Activated CD8-positive, alpha-beta memory T cell treated with anti-CD3 and anti-CD28 coated beads, Interleukin-2, amount 50 U/mL, for 1 hour (primary cell): Measurements from ENCODE around the gene ARHGEF28.

Experiments
- DNase-seq: peaks from one replicate; pipeline ENCODE4 v3.0.0-alpha.2; 2020; ENCODE audit errors: extremely low read depth

ARHGEF28 gene

GRCh38 chr5:73692166-73692640, 66.2 kb downstream of the ARHGEF28 start:
- no peak for DNase-seq

DNA sequence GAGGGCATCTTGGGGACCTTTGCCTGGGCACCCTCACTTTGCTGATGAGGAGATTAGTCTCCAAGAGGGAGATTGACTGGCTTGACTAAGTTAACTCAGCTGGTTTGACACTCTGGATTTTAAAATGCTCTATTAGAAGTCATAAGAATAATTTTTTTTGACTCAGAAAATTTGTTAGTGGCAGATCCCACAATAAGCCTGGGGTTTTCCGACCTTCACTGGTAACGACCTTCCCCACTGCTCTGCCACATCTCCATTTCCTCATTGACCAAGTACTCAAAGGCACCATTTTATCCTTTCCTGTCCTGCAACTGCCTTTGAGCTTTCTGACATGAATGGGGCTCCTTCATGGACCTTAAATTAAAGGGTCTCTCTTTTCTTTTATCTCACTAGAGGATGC, 67.0 kb downstream of the ARHGEF28 start:
- DNase-seq = no peak

DNA sequence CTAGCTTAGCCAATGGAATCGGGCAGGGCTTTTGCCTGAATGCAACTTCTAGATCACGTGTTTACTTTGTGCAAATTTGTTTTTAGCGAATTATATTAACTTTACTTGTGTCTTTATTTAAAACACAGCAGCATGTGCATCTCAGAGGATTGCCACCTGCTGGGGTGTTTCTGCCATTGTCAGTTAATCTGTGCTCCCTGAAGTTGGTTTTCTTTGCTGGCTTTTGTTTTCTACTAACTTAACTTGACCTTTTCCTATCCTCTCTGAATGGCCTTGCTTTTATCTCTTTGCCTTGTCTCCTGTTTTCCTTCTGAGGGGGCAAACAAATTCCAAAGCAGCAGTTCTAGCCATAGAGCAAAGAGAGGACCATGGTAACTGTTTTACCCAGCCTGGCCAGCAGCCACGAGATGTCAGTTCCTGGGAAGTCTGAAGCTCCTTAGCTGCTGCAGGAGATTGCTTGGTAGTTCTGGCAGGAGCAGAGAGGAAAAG, 67.6 kb downstream of the ARHGEF28 start:
- DNase-seq = no peak

DNA sequence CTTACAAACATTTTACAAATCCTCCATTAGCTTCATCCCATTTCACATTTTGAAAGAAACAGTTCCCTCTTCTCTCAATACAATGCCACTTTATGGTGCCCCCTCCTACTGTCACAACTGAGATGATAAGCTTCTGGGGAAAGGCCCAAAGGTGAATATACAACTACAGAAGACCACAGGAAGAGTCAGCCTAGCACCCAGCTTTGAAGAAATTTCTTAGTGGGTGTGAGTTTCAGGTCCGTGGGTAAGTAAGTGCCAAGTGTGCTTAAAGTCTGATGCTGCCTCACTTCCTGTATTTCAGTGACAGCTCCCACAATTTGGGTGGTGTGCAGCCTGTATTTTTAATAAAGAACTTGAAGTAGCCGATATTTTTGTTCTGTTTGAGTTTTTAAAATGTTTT, 68.1 kb downstream of the ARHGEF28 start:
- no peak for DNase-seq

DNA sequence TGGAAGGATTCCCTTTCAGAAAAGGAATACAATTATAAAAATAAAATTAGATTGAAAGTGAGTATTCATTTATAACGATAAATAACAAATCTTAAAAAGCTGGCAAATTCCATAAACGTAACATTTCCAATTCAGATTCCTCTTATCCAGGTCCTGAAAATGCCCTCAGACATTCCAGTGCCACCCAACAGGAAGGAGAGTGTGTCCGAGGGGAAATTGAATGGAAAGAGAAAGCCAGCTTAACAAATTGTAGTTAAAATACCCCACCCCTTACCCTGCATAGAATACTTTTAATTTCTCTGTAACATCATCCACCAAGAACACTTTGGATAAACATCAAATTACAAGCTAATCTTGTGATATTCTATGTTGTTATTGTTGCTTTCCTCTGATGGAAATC, 72.0 kb downstream of the ARHGEF28 start:
- no peak for DNase-seq

GRCh38 chr5:73701566-73701965, 75.6 kb downstream of the ARHGEF28 start:
- no peak for DNase-seq

DNA sequence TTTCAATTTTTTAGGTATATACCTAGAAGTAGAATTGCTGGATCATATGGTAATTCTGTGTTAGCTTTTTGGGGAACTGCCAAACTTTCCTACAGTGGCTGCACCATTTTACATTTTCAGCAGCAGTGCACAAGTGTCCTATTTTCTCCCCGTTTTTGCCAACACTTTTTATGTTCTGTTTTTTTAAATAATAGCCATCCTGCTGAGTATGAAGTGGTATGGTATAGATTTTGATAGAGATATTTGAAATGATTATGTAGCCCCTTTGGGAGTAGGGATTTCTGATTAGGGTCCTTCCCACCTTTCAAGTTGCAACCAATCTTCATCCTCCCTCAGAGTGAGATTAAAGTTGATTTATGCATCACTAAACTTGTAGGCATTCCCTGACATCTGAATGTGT, 76.5 kb downstream of the ARHGEF28 start:
- no peak for DNase-seq

DNA sequence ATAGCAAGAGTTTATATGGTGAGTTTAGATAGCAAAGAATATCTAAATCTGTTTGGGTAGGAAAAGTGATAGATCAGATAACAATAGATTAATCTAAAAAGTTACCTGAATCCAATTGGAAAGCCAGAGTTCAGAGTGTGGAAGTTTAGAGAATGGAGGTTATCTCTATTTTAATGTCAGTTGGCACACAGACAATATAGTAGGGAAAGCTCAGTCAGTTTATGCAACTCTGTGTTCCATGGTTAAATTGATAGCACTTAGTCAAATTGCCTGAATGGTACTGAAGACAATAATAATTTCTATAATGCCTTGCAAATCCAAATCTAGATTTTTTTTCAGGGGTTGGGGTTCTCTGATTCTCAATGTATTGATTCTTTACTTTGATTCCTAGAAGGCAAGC, 77.0 kb downstream of the ARHGEF28 start:
- no peak for DNase-seq

- DNase-seq = no peak
Measured at GRCh38 chr5:73705364-73705763, 79.4 kb downstream of the ARHGEF28 start.

DNA sequence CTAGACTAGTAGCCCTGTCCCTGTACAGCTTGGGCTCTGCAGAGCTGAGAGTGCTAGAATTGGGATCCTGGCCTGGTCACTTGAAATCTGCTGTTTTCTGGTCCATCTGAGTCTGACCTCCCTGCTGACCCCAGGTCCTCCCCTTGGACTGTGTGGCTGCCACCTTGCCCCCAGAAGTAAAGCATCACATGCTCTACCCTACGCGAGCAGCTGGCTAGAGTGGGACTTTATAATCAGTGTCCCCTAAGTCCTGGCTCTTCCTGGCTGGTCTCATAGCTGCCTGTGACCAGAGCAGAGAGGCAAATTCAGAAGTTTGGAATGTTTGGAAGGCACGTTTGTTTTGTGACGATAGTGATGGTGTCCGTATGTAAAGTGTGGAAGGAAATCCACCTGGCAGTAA, 81.0 kb downstream of the ARHGEF28 start:
- DNase-seq = no peak

DNA sequence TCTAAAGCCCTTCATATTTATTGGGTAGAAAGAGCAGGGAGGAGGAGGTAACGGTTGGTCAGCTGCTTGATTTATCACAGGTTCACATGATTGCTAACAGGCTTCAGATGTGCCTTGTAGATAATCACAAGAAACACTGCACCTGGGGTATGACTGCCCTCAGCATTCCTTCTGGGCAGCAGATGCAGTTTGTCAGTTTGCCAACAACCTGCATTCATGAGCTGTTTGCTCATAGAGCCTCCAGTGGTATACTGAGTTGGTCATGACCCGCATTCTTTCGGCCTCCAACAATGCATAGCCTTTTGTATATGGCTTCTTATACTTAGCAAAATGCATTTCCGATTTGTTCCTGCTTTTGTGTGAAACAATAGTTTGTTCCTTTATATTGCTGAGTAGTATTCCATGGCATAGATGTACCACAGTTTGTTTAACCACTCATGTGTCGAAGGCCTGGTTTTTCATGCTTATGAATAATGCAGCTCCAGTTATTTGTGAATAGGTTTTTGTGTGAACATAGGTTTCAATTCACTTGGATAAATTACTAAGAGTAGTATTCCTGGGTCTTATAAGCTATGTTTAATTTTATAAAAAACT, 83.6 kb downstream of the ARHGEF28 start:
- no peak for DNase-seq

DNA sequence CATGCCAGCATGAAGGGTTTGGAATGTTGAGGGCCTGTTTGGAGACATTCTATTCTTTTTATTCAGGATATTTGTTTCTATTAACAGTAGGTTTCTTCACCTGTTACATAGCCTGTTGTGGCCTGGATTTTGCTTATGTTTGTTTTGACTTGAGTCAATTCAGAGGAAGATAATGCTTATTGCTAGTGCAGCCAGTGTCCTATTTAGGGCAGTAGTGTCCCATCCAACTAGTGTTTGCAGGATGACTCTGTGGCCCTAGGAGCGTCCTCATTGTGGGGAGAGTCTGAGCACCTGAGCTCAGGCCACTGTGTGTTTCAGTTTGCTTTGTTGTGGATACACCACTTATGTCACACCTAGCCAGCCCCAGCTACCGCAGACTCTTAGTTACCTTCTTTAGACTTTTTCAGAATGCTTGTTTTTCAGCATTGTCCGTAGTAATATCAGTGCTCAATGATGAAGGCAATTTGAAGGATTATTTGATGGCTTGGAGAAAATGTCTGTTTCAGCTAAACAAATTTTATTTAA, 90.3 kb downstream of the ARHGEF28 start:
- no peak for DNase-seq

DNA sequence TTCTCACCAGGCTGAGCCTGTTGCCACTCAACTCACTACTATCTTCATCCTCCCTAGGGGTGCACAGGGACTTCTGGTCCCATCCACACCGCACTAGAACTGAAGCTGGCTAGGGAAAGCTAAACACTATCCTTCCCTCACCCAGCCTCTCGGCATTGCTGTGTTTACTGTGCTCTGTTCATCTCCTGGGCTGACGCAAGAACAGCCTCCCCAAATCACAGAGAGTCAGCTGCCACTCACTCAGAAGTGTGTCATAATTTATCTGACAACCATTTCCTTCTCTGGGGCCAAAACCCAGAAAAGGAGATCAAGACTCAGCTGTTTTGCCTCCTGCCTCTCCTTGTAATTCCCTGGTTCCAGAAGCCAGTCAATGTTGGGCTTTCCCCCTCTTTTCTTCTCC, 92.8 kb downstream of the ARHGEF28 start:
- DNase-seq = no peak

DNA sequence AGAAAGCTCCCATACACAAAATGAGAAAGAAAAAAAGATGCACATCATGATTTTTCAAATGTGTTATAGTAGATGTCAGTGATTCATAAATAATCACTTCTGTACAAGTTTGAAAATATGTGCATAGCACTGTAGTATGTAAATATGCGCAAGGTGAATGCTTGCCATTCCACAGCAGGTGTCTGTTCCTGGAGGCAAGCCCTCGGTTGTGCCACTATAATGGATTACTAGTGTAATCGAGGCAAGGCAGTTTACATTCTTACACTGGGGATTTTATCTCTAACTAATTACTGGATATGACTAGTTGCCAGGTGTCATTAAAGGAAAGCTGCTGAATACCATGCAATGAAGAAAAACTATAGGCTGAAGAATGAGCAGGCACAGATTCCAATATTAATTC, 93.6 kb downstream of the ARHGEF28 start:
- DNase-seq = no peak

- DNase-seq = no peak
Measured at GRCh38 chr5:73722231-73722630, 96.2 kb downstream of the ARHGEF28 start.

DNA sequence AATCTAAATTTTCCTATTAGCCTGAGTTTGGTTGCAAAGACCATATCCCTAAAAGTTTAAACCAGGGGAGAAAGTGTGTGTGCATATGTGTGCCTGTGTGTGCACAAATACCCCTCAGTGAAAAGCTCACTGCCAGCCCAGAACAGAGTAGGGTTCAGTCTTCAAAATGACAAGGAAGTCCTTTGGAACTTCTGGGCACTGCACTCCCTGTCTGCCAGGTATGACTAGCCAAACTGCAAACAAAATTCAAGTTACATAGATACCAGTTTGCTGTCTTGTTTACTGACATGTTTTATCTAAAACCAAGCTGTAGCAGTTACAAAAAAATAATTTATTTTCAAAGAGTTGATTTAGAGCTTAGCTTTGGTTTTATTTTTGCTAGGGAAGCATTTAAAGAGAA, 100.1 kb downstream of the ARHGEF28 start:
- no peak for DNase-seq

GRCh38 chr5:73726606-73727231, 100.7 kb downstream of the ARHGEF28 start:
- no peak for DNase-seq

DNA sequence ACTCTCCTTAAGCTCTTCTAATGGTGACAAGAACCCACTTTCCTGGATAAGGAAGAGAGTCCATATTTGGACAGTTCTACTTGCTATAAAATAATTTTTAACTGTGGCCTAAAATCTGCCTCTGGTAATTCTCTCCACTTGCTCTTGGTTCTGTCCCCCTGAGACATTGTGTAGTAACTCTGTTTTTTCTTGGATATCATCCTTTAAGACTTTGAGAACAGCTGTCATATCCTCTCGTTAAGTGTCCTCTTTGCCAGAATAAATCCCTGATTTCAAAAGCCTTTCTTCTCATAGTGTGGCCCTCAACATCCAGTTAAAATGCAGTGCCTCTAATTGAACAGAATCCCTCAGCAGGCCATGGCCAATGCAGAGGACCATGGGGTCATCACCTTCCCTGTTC, 101.5 kb downstream of the ARHGEF28 start:
- DNase-seq = no peak

DNA sequence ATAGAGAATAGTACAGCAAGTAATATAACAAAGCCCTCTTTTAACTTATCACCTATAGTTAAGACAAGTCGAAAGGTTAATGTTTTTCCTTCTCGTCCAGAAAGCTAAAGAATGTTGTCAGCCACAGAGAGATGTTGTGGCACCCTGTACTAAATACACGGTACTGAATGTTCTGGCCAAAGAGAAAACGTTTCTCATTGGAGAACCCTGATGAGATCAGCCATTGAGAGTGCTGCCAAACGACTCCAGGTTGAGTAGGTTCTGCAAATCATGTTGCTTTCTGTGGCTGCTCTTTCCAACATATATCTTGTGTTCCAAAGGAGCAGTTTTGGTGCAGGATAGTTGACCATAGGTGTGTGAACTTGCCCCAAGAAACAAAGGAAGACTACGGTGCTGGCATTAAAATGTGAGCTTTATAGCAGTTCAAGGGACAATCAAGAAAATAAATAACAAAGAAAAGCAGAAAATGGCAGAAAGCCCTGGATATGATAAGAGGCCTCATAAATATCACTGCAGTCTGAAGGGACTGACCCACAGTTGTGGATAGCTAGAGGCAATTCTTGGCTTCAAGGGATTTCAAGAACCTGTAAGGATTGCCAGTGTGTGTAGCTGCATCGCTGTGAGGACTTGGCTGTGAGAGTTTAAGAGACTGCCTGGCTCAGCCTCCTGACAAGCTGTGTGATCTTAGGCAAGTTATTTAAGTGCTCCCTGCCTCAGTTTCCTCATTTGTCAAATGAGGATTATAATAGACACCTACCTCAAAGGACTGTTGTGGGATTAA, 102.7 kb downstream of the ARHGEF28 start:
- DNase-seq = no peak

- no peak for DNase-seq
Measured at GRCh38 chr5:73729329-73729728, 103.3 kb downstream of the ARHGEF28 start.

- DNase-seq = no peak
Measured at GRCh38 chr5:73732045-73732444, 106.0 kb downstream of the ARHGEF28 start.

GRCh38 chr5:73733219-73733618, 107.2 kb downstream of the ARHGEF28 start:
- no peak for DNase-seq
